ACHN (cell line): ENCODE data around the gene RAB1A.
"Not testable (repeated sequence)": the region's sequence is repeated elsewhere in the genome, so short reads cannot be mapped to it uniquely, and the experiment has no call there.

Experiments used
- DNase-seq: peaks from one replicate; pipeline ENCODE4 v3.0.0-alpha.2; 2015
- in situ Hi-C: cut with HindIII; loops from 2 replicates; pipeline ENCODE4 v1.10.0; 2017; ENCODE audit warnings: low sequenced_read_pairs, low pct_ligation_motif_present, low pct_unique_long_range_greater_than_20kb

Gene RAB1A

DNA sequence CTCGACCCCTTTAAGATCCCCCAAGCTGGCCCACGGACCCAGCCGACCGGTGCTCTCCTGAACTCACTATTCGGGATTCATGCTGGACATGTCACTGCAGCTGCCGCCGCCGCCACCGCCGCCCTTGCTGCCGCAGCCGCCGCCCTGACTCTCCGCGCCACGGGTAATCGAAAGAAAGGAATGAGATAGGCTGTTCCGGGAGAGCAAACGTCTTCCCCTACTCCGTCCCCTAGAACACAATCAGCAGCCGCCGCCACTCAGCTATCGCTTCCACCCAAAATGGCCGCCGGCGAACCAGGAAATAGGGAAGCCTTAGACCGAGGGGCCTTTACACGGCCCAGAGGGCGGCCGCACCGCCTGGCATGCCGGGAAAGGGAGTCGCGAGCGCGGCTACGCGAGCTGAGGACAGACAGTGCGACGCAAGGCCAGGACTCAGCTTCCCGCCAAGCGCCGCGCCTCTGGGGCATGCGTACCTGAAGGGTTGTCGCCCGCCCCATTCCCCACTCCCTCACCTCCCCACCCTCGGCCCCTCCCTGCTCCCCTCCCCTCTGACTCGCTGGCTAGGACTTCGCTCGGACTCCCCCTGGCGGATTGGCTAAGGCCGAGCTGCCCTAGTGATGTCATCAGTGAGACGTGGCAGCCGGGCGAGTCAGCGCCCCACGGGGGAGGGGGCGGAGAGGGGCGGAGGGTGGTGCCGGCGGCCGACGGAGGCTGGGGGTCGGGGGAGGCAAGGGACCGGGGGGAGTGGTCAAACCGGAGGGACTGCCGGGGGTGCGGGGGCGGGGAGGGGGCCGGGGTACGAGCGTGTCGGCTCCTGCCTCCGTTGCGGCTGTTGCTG lies at the start of gene RAB1A:
TSS of gene RAB1A (minus strand) at position 281 of the 838 bp plus-strand sequence. CDS start at position 90, 191 bp downstream.
- in situ Hi-C loops, result no loop called here
- DNase-seq, result peak; percentile 99

DNA sequence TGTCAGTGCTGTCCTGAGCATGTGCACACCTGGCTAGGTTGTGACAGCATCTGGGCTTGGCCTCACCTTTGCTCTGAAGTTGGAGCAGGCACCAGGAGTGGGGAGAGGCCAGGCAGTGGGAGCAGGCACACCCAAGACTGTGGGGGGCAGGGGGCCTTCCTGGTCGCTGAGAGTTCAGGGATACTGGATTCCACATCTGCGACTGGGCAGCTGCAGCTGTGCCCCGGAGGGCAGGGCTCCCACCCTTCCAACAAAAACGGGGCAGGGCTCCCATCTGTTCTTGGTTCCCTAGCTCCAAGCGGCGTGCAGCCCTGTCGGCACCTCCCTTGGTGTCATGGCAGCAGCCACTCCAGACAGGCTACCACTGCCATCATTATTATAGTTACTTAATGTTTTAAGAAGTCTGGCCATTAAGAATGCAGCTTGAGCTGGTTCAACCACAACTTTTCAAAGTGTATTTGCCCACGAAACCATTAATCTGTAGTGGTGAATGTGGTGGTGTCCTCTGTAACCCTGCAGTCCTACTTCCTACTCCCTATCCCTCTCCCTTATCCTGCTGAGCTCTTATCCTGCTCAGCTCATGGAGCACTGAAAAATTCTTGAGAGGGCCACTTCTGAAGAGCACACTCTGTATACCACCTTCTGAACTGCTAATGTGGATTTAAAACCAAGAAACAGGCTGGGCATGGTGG lies 48.0 kb upstream of the RAB1A start:
- DNase-seq, result no peak
- in situ Hi-C loops, result no loop called here

DNA sequence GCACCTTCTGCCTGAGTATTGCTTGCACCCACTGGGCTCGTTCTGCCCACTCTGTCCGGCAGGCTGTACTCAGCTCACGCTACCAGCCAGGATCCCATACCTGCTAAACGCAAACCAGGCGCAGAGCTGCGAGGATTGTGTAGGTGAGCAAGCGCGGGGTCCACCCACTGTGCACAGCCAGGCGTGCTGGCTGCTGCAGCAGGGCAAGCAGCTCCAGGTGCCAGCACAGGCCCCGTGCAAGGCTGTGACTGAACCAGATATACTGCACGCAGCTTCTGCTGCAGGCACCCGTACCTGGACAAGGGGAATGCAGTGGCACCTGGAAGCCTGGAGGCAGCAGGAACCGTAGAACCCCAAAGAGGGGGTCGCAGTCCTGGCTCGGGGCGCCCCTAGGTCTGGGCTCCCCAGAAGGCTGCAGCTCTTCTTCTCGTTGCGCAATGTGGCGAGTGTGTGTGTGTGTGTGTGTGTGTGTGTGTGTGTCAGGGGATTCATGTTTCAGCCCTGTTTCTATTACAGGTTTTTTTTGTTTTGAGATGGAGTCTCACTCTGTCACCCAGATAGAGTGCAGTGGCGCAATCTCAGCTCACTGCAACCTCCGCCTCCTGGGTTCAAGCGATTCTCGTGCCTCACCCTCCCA lies 46.1 kb upstream of the RAB1A start:
- in situ Hi-C loops, result no loop called here
- DNase-seq, result no peak

DNA sequence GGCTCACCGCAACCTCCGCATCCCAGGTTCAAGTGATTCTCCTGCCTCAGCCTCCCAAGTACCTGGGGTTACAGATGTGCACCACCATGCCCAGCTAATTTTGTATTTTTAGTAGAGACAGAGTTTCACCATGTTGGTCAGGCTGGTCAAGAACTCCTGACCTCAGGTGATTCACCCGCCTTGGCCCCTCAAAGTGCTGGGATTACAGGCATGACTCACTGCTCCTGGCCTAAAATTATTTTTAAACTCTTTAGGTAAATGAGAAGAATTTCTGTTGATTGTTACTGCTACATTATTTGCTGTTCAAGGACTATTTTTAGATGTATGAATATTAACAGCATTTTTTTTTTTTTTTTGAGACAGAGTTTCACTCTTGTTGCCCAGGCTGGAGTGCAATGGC lies 44.1 kb upstream of the RAB1A start:
- in situ Hi-C loops, DNase-seq: not testable (repeated sequence)

DNA sequence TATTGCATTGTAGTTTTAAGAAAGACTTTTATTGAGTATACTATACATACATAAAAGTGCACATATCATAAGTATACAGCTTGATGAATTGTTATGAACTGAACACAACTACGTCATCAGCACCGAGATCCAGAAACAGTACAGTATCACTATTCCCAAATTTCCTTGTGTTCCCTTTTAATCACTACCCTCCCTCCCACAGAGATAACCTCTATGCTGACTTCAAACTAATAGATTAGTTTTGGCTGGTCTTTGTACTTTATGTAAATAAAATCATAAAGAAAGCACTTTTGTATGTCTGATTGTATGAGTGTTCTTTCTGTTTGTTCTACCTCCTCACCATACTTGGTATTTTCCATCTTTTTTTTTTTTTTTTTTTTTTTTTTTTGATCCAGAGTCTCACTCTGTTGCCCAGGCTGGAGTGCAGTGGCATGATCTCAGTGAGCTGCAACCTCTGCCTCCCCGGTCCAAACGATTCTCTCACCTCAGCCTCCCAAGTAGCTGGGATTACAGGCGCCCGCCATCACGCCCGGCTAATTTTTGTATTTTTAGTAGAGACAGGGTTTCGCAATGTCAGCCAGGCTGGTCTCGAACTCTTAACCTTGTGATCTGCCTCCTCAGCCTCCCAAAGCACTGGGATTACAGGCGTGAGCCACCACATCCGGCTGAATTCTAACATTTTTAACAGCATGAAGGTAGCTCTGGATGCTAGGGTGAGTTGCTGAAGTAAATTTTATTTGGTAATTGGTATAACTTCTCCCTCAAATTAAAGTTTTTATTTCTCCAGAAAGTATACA lies 43.3 kb upstream of the RAB1A start:
- DNase-seq, result no peak
- in situ Hi-C loops, result no loop called here

DNA sequence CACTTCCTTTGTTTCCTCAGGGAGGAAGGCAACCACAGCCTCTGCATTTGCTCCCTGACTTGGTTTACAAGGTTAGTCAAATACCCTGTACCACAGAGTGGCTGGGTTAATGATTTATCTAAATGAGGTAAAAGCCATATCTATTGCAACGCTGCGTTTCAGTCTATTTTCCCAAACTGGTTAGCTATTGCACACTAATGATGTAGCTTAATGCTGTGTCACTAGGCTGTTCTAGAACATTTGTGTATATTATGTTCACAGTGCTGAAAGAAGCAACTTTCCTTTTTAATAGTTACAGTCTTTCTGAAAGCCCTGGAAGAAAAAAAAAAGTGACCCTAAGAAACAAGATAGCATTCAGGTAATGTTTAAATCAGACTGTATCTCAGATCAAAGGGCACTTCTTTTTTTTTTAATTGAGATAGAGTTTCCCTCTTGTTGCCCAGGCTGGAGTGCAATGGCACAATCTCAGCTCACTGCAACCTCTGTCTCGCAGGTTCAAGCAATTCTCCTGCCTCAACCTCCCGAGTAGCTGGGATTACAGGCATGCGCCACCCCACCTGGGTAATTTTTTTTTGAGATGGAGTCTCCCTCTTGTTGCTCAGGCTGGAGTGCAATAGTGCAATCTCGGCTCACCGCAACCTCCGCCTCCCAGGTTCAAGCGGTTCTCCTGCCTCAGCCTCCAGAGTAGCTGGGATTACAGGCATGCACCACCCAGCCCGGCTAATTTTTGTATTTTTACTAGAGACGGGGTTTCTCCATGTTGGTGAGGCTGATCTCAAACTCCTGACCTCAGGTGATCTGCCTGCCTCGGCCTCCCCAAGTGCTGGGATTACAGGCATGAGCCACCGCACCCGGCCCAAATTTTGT lies 40.9 kb upstream of the RAB1A start:
- peak; percentile 34 for DNase-seq
- in situ Hi-C loops, result not testable (repeated sequence)

DNA sequence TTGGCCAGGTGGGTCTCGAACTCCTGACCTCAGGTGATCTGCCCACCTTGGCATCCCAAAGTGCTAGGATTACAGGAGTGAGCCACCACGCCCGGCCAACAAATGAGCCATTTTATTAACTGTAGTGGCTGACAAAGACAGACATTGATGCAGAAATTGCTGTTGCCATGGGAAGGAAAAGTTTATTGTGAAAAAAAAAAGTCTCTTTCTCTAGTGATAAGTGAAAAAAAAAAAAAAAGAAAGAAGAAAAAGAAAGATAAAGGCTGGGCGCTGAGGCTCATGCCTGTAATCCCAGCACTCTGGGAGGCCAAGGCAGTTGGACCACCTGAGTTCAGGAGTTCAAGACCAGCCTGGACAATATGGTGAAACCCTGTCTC lies 39.8 kb upstream of the RAB1A start:
- in situ Hi-C loops, result no loop called here

DNA sequence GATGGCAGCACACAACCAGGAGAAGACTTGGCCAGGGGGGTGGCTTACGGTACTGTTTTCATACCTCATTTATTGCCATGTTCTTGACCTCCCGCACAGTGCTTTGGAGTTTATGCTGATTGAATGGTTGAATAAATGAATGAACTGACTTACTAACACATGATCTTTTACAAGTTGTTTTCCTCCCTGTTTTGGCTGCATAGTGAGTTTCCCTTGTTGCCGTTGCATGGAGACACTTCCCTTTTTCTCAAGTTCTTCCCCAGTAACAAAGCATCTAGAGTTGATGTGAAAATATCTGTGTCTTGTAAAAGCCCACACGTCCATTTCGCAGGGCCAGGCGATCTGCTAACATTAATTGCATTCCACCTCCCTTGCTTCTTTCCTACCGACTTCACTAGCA lies 35.7 kb upstream of the RAB1A start:
- no peak for DNase-seq
- in situ Hi-C loops, result no loop called here

More for the DNA sequence above, 39.8 kb upstream of the RAB1A start:
- DNase-seq, result no peak

DNA sequence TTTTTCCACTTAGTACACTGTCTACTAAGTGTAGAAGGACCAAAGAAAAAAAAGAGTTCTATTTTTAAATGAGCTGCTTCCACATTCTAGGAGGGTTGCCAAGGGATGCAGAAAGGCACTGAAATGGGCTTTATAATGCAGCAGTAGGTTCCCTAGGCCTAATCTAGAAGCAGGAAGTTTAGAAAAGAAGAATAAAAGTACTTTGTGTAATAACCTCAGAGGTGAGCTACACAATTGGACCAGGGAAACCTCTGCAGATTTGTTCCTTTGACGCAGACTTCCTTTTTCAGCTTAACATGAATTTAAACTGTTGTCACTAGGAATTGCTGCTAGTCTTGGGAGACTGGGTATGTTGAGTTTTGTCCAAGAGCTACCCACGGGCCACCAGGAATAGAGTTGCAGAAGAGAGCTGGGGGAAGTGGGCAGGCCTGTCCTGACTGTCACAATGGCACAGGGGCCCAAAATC lies 34.6 kb upstream of the RAB1A start:
- no peak for DNase-seq
- in situ Hi-C loops, result no loop called here

DNA sequence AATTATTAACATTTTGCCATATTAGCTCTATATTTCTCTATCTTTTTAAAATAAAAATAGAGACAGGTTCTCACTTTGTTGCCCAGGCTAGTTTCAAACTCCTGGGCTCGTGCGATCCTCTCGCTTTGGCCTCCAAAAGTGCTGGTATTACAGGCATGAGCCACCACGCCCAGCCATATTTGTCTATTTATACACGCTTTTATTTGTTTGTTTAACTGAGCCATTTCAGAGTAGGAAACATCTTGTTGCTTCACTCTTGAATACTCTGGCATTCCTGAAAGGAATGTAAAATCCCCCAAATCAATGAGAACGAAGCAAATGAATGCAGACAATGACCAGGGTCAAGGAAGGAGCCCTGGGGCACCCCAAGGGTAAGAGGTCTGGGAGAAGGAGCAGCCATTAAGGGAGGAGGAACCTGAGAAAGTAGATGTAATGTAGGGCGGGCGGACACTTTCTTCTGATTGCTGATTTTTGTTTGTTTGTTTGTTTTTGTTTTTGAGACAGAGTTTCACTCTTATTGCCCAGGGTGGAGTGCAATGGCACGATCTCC lies 31.7 kb upstream of the RAB1A start:
- in situ Hi-C loops, result no loop called here

DNA sequence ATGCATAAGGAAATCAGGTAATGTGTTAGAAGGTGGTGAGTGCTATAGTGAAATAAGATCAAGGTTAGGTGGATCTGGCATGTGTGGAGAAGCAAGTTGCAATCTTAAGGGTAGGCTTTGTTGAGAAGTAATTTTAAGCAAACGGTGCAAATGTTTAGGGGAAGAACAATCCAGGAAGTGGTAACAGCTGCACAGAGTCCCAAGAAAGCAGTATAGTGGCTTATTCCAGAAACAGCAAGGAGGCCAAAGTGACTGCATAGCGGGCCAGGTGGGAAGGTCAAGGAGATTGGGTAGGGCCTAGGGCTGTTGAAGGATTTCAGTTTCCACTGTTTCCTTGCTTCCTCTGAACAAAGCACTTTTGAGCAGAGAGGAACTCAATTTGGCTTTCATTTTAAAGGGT lies 30.0 kb upstream of the RAB1A start:
- no peak for DNase-seq
- in situ Hi-C loops, result no loop called here

More for the DNA sequence above, 31.7 kb upstream of the RAB1A start:
- DNase-seq, result no peak

DNA sequence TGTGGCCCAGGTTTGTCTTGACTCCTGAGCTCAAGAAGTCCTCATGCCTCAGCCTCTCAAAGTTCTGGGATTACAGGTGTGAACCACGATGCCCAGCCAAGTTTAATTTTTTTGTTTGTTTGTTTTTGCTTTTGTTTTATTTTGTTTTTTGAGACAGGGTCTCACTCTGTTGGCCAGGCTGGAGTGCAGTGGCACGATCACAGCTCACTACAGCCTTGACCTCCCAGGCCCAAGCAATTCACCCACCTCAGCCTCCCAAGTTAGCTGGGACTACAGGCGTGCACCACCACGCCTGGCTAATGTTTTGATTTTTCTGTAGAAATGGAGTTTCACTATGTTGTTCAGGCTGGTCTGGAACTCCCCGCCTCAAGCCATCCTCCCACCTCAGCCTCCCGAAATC lies 29.4 kb upstream of the RAB1A start:
- in situ Hi-C loops, result no loop called here
- no peak for DNase-seq

DNA sequence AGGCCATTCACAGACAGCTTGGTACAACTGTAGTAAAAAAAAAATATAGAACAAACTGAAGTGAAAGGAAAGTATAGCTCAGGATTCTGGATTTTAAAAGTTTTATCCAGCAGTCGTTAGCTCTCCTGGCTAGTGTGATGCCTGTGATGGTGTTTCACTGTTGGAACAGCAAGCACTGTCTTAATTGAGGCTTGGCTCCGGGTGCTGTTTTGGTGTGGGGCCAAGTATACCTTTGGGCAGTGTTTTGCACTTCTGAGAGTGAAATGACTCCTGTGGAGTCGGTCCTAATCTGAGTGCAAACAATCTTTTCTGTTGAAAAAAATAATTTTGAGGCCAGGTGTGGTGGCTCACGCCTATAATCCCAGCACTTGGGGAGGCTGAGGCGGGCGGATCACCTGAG lies 28.7 kb upstream of the RAB1A start:
- no peak for DNase-seq
- in situ Hi-C loops, result no loop called here

DNA sequence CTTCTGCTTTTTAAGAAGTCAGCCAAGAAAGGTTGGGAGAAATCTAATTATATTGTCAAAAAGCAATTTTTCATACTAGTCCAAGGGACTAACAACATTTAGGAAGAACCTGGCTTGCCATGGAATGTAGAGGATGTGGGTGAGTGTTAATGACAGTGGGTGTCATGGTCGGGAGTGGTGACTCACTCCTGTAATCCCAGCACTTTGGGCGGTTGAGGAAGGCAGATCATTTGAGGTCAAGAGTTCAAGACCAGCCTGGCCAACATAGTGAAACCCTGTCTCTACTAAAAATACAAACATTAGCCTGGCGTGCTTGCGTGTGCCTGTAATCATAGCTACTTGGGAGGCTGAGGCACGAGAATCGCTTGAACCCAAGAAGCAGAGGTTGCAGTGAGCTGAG lies 27.9 kb upstream of the RAB1A start:
- in situ Hi-C loops, DNase-seq: not testable (repeated sequence)

DNA sequence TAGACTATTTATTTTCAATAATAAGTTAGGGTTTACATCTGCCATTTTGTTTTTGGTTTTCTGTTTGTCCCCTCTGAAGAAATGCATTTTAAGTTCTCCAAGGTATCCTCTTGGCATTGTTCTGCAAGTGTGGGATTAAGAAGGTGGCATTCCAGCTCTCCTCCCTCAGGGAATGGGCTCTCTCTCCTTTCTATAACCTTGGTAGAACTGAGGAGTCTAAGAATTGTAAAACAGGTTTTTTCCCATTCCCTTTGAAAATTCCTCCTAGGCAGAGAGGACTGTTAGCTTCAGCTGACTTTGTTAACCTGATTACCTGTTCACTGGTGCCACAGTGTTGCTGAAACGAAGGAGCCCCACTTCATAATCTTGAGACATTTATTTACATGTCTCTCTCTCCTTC lies 26.1 kb upstream of the RAB1A start:
- DNase-seq, result no peak
- in situ Hi-C loops, result no loop called here

DNA sequence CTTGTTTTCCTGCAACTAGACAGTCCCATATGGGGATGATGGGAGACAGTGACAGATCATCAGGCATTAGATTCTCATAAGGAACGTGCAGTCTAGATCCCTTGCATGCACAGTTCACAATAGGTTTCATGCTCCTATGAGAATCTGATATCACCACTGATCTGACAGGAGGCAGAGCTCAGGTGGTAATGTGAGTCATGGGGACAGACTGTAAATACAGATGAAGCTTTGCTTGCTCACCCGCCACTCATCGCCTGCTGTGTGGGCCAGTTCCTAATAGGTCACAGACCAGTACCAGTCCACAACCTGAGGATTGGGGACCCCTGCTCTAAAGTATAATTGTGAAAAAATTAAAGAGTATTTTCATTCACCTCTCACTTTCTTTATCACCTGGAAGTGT lies 23.6 kb upstream of the RAB1A start:
- in situ Hi-C loops, result no loop called here
- no peak for DNase-seq

DNA sequence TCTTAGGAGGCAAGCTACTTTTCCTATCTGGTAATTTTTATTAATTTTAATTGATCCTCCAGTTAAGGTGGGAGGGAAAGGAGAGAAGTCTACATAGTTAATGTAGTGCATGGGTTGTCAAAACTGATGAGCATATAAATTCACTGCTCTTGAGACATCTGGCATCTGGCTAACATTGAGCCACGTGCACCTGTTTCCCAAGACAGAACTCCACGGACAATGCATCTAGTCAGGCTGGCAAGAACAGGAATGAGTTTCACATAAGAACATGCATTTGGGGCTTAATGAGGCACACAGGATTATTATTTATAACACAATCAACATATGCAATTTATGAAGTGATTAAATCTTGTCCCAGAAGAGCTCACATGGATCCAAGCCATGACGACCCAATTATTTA lies 16.2 kb upstream of the RAB1A start:
- in situ Hi-C loops, result no loop called here

DNA sequence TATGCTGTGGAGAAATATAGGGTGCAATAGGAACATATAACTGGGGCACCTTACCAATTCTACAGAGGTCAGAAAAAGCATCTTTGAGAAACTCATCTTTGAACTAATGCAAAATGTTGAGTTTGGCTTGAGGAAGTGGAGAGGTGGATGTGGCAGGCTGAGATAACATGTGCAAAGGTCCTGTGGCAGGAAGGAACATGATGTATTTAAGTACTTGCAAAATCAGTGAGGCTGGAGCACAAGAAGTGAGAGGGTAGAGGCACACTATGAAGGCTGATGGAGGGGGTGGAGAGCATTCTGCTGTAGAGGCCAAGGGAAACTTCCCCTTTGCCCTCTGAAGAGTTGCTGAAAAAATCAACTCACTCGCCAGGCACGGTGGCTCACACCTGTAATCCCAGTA lies 14.7 kb upstream of the RAB1A start:
- in situ Hi-C loops, result no loop called here

More for the DNA sequence above, 16.2 kb upstream of the RAB1A start:
- no peak for DNase-seq

More for the DNA sequence above, 14.7 kb upstream of the RAB1A start:
- DNase-seq, result no peak
